Astrocyte of the spinal cord (primary cell): ENCODE results near the gene CDH11.
A peak's percentile ranks its signal among the peaks of the same experiment; 100 is the strongest.

Source experiments
- DNase-seq: peaks from one replicate; pipeline ENCODE4 v3.0.0; 2011; ENCODE audit warnings: low read depth, low spot score
- H3K4me3 ChIP-seq: 2 replicates; pipeline ENCODE4 v1.5.1; 2011; ENCODE audit warnings: low read depth, mild to moderate bottlenecking, low read length, moderate library complexity
- CTCF ChIP-seq: IDR thresholded peaks from 2 replicates; pipeline ENCODE4 v1.5.1; 2012; ENCODE audit warnings: low read depth, mild to moderate bottlenecking, low read length, inconsistent platforms
- in situ Hi-C: cut with HindIII; loops from 2 replicates; pipeline ENCODE4 v1.10.0; 2017; ENCODE audit warnings: low sequenced_read_pairs

Gene CDH11

DNA sequence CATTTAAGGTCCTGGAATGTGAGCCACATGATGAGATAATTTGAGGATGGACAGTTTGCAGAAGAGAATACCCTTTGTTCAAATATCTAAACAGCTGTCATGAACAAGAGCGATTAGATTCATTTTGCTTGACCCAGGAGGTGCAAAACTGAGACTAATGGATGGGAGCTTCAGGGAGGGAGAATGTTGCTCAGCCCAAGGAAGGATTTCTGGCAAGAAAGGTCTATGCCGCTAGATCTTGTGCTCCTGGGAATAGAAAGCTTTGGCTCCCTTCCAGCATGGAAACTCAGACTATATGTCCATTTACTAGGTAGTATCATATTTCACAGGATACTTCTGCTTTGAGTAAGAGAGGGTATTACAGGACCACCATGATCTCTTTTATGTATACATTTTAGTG lies 14.8 kb upstream of the CDH11 start:
- TF ChIP-seq CTCF, result no peak
- no peak overlapping the region for H3K4me3 ChIP-seq
- no peak for DNase-seq
- in situ Hi-C loops, result no loop called here

GRCh38 chr16:65126845-65127624 lies 5.2 kb upstream of the CDH11 start:
- peak; percentile 41 for TF ChIP-seq CTCF
- no peak overlapping the region for H3K4me3 ChIP-seq
- in situ Hi-C loops, result no loop called here
- no peak for DNase-seq

GRCh38 chr16:65125871-65126270 lies 4.0 kb upstream of the CDH11 start:
- H3K4me3 ChIP-seq, result peak overlapping the region; percentile 98
- TF ChIP-seq CTCF, result no peak
- peak; percentile 77 for DNase-seq
- in situ Hi-C loops, result no loop called here

DNA sequence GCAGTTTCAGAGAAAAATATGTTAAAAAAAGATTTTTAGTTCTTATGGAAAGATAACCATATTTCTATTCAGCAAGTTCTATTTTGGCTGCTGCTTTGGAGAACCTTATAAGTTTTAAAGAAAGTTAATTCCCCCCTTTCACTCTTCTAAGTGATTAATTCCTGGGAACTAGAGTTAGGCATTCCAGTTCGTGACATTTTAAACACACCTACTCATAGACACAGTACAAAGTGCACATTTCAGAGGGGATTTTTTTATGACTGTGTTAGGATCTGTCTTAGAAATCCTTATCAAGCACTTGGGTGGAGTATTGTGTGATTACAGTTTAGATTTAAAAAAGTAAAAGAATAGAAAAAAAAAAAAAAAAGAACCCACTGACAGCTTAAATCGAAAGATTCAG lies 3.5 kb upstream of the CDH11 start:
- in situ Hi-C loops, result no loop called here
- peak overlapping the region; percentile 98 for H3K4me3 ChIP-seq
- no peak for DNase-seq
- no peak for TF ChIP-seq CTCF

GRCh38 chr16:65124596-65124995 lies 2.7 kb upstream of the CDH11 start:
- in situ Hi-C loops, result no loop called here
- DNase-seq, result no peak
- H3K4me3 ChIP-seq, result peak overlapping the region; percentile 98
- TF ChIP-seq CTCF, result no peak

DNA sequence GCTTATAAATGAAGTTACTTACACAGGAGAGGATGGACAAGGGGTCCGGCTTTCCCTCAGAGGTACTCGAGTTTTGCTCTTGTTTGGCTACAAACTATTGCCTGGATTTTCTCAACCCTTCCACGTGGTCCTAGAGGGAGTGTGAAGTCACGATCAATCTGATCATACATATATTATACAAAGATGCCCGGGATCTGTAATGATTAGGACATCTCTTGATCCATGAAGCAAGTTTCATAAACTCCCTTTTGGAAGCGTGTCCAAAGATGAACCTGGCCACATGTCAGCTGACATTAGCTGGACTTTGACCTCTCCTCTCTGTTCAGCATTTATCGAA lies 2.3 kb upstream of the CDH11 start:
- in situ Hi-C loops, result no loop called here
- no peak for DNase-seq
- H3K4me3 ChIP-seq, result peak overlapping the region; percentile 98

More for the DNA sequence above, 2.3 kb upstream of the CDH11 start:
- TF ChIP-seq CTCF, result no peak
